HG03064 (cell line): ENCODE data around the gene C6orf89.
"Not testable (repeated sequence)": the region's sequence is repeated elsewhere in the genome, so short reads cannot be mapped to it uniquely, and the experiment has no call there.

ENCODE experiments used
- ATAC-seq: cut with Tn5 transposase; IDR thresholded peaks from one replicate; pipeline ENCODE4 v1.9.1; 2021; ENCODE audit warnings: low read depth; ENCODE audit not compliant: unreplicated experiment

Gene C6orf89

GRCh38 chr6:36942329-36942728 lies 56.6 kb downstream of the C6orf89 start:
- not testable (repeated sequence) for ATAC-seq

GRCh38 chr6:36944650-36945049 lies 58.9 kb downstream of the C6orf89 start:
- ATAC-seq = no peak

- ATAC-seq = no peak
These were observed 59.5 kb downstream of the C6orf89 start for GRCh38 chr6:36945301-36945700.

- ATAC-seq = no peak
These were observed 60.8 kb downstream of the C6orf89 start for GRCh38 chr6:36946526-36946925.

GRCh38 chr6:36947570-36948351 lies 62.0 kb downstream of the C6orf89 start:
- no peak for ATAC-seq

DNA sequence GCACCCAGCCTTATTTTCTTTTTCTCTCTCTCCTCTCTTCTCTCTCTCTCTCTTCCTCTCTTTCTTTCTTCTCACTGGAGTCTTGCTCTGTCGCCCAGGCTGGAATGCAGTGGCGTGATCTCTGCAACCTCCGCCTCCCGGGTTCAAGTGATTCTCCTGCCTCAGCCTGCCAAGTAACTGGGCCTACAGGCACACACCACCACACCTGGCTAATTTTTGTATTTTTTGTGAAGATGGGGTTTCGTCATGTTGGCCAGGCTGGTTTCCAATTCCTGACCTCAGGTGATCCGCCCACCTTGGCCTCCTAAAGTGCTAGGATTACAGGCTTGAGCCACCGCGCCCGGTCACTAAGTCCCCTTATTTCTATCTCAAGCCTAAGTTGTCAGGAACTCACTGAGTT lies 63.3 kb downstream of the C6orf89 start:
- not testable (repeated sequence) for ATAC-seq

- no peak for ATAC-seq
These were observed 63.9 kb downstream of the C6orf89 start for GRCh38 chr6:36949636-36950035.

- no peak for ATAC-seq
These were observed 68.1 kb downstream of the C6orf89 start for GRCh38 chr6:36953931-36954261.

GRCh38 chr6:36954262-36954931 lies 68.6 kb downstream of the C6orf89 start, which contains the start of gene PI16:
Gene PI16 (plus strand): TSS chr6:36954738. CDS start chr6:36954761, 23 bp downstream.
- ATAC-seq = no peak

- ATAC-seq = no peak
These were observed 69.4 kb downstream of the C6orf89 start for GRCh38 chr6:36955136-36955535.

- ATAC-seq = no peak
These were observed 70.1 kb downstream of the C6orf89 start for GRCh38 chr6:36955671-36956445.

DNA sequence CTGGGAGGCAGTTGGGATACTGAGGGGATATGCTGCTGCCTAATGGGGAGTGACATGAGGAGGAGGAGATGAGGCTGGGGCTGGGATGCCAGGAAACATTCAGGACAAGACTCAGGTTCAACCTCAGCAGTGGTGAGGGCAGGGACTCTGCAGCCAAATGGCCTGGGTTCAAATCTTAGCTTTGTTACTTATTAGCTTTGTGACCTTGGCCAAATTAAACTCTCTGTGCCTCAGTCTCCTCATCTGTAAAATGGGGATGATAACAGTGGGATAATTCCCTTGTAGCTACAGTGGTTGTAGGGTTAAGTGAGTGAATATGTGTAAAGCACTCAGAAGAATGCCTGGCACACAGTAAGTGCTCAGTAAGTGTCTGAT lies 70.7 kb downstream of the C6orf89 start:
- ATAC-seq = no peak

GRCh38 chr6:36957773-36958271 lies 72.1 kb downstream of the C6orf89 start:
- no peak for ATAC-seq

DNA sequence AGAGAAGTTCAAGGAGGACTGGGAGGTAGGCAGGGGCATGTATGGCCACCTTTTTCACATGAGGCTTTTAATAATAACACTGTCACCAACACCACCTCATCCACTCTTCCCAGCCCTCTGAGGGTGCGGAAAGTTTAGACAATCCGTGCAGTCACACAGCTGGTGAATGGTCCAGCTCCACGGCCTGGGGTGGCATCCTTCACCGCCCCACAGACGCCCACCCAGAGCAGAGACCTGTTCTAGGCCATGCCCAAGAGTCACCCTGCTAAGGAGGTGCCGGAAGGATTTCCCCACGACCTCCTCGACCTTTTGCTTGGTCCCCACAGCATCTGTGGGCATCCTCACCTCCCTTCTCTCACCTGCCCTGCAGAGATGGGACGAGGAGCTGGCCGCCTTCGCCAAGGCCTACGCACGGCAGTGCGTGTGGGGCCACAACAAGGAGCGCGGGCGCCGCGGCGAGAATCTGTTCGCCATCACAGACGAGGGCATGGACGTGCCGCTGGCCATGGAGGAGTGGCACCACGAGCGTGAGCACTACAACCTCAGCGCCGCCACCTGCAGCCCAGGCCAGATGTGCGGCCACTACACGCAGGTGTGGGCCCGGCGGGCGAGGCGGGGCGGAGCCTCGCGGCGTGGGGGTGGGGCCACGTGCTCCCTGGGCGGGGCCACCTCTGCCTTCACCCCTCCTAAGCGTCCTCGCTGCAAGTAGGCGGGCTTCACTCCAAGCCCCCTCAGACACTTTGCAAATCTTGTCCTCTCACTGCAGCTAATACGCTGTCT lies 73.2 kb downstream of the C6orf89 start:
- no peak for ATAC-seq

DNA sequence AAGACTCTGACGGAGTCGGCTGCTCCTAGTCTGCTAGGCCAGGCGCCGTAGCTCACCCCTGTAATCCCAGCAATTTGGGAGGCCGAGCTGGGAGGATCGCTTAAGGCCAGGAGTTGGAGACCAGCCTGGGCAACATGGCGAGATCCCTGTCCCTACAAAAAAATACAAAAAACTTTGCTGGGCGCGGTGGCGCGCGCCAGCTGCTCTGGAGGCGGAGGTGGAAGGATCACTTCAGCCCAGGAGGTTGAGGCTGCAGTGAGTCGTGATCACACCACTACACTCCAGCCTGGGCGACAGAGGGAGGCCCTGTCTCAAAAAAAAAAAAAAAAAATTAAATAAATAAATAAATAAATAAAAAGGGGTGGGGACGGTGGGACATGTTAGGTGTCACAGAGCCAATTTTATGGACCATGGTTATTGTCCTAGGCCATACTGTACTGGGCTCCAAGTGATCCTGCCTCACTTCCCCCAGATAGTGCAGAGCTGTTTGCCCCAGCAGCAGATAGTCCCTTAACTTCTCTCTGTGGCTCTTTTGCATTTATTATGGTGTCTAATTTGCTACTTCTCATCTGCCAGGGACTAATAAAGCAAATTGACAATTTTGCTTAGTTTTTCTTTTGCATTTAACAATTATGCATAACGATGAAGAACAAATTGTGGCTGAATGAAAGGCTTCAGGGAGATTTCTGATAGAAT lies 74.0 kb downstream of the C6orf89 start:
- ATAC-seq = no peak

DNA sequence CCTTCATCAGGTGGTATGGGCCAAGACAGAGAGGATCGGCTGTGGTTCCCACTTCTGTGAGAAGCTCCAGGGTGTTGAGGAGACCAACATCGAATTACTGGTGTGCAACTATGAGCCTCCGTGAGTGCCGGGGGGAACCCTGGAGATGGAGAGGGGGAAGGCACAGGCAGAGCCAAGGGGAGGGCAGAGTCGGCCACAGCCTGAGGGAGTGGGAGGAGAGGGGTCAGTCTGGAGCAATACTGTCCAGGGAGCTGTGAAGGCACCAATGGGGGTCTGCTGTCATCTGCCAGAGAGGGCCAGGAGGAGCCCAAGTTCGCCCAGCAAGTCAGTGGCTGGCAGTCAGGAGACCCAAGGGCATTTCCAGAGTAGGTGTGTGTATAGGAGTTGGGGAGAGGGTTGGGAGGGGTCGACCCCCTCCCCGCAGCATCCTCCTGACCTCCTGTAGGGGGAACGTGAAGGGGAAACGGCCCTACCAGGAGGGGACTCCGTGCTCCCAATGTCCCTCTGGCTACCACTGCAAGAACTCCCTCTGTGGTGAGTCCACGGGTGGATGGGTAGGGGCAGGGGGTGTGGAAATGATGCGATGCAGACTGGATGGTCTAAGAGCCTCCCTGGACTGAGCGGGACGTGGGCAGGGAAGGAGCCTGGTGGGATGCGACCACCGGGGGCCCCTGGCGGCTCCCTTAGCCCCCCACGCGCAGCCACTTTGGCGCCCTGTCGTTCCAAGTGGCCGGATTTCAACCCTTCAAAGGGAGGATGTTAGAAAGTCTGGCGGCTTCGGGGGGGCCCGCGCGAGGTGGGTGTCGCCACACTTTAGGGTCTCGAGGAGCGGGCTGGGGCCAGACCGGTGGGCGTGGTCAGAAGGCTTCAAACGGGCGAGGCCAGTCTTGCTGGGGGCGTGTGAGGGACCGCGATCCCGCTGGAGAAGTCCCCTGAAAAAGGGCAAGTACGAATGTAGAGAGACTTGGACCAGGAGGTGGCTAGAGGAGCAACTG lies 76.0 kb downstream of the C6orf89 start:
- ATAC-seq = no peak

GRCh38 chr6:36962874-36963273 lies 77.1 kb downstream of the C6orf89 start:
- no peak for ATAC-seq

DNA sequence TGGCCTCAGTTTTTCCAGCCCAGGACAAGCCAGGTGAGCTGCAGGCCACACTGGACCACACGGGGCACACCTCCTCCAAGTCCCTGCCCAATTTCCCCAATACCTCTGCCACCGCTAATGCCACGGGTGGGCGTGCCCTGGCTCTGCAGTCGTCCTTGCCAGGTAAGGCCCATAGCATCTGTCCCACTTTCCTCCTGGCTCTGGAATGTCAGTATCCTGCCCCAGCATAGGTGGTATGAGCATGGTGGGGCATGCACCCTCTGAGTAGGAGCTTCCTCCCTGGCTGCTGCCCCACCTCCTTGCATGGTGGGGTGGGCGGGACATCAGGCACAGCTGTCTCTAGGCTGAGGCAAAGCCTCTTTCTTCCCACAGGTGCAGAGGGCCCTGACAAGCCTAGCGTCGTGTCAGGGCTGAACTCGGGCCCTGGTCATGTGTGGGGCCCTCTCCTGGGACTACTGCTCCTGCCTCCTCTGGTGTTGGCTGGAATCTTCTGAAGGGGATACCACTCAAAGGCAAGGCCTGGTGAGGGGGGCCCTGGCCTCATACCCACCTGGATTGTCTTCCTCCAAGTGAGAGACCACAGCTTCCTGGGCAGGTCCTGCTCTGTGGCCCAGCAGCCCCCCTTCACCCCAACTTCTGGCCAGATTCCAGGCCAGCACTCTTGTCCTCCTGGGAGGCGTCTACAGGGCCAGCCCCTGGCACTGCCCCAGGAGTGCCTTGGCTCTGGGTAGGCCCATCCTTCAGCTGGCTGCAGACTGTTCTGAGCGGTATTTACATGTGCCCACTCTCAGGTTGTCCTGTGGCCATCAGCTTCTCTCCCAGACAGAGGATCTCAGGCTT lies 77.9 kb downstream of the C6orf89 start:
- no peak for ATAC-seq
